ENCODE data around the gene SEMA3C. TPM values are rescaled to one million over a fixed set of nuclear protein-coding genes. Genes with fewer than 3 reads are reported as not detected.

SEMA3C gene
- total and polyA plus RNA-seq, 8 donors: 0.28 to 11.3 (median 1.0) TPM

DNA sequence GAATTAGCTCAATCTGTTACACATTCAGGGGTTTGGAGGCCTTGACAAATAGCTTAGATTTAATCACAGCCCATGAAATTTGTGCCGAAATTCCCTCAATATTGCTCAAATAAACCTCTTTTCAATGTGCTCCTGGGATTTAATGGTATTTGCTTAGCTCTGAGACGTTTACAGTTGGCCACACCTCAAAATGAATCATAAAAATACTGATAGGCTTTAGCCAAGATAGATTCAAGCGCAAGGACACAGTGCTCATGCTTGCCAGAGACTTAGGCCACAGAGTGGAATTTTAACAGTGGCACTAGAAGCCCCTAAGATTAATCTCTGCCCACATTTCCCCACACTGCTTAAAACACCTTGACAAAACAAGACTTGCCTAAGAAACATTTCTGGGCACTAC, 2.3 kb upstream of the SEMA3C start:
- Histone ChIP-seq H3K9me3 (no peaks in the 10 kb centered on the region), H3K36me3 (no peaks in the 10 kb centered on the region), H3K27ac (no peak overlapping the region), H3K4me3 (no peak overlapping the region), H3K27me3 (no peaks in the 10 kb centered on the region), H3K4me1 (no peaks in the 10 kb centered on the region)
- no peak for DNase-seq
- TF ChIP-seq, protein P1, sequence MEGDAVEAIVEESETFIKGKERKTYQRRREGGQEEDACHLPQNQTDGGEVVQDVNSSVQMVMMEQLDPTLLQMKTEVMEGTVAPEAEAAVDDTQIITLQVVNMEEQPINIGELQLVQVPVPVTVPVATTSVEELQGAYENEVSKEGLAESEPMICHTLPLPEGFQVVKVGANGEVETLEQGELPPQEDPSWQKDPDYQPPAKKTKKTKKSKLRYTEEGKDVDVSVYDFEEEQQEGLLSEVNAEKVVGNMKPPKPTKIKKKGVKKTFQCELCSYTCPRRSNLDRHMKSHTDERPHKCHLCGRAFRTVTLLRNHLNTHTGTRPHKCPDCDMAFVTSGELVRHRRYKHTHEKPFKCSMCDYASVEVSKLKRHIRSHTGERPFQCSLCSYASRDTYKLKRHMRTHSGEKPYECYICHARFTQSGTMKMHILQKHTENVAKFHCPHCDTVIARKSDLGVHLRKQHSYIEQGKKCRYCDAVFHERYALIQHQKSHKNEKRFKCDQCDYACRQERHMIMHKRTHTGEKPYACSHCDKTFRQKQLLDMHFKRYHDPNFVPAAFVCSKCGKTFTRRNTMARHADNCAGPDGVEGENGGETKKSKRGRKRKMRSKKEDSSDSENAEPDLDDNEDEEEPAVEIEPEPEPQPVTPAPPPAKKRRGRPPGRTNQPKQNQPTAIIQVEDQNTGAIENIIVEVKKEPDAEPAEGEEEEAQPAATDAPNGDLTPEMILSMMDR (IDR thresholded peaks at IDR 0.05): no peak
- FAIRE-seq: no peak
- intact Hi-C loops (cut with DNase I): no loop called here
- no peak for ATAC-seq
- 16 to 32% methylated on average over 3 of the region's 3 CpGs for WGBS, 2 donors

DNA sequence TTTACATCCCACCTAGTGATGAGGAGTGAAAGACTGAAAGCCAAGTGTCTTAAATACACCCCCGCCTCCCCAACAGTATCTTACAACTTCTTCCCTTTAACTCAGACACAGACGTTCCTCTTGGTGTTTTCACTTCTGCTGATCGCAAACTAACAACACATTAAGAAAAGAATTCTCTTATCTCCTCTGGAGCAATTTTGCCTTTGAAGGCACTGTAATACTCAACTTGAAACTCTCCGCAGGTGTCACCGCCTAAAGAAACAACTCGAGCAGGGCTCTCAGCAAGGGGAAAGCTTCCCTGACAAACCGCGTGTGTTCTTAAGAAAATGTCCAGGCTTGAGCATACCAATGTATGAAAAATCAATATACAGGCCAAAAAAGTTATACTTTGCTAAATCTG, 452 bp downstream of the SEMA3C start:
- Histone ChIP-seq H3K36me3 (no peaks in the 10 kb centered on the region), H3K9me3 (no peaks in the 10 kb centered on the region), H3K27me3 (no peaks in the 10 kb centered on the region), H3K4me3 (peak overlapping the region in 3 of 4 donors; percentile 11 to 40 (median 36)), H3K27ac (peak overlapping the region in 1 of 4 donors; percentile 24), H3K4me1 (no peaks in the 10 kb centered on the region)
- DNase-seq (no peak), ATAC-seq (peak in 3 of 4 donors; percentile 14 to 24 (median 19)), FAIRE-seq (no peak)
- TF ChIP-seq, protein P1 (IDR thresholded peaks at IDR 0.05): no peak
- 10 to 13% methylated on average over 8 of the region's 8 CpGs for WGBS, 2 donors
- intact Hi-C loops (cut with DNase I): no loop called here

DNA sequence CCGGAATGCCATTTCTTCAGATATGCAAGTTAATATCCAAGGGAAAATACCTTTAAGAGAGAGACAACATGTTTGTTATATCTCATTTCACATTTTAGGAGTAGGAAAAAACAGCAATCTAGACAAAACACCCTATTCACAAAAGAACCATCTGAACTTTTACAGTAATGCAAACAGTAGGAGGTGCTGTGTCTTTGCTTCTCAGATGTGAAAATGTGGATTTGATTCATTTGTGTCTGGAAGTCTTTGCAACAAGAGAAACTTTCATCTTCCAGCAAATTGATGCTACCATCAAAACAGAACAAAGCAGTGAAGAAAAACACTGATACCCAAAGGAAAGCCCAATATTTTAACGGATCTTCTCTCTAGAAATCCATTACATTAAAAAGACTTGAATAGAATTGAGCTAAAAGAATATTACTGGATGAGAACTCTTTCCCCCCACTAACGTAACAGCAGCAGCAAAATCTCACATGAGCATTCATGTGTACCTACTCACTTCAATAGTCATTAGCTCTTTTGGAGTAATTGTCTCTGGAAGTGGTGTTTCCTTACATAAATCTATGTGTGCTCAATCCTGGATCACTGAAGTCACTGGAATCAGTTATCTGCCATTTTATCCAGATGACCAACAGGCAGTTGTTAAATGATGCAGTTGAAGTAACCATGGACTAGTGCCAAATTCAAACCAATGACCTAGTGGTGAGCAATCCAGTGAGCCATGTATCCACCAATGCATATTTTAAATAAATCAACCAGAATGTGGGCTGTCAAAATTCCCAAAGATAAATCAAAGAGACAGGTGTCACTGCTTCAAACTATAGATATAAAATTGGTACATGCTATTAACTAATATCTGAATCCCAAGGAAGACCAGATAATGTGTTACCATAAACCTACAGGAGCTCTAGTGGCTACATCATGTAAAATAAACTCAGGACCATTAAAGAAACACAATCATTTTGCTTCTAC, 1.8 kb downstream of the SEMA3C start:
- Histone ChIP-seq H3K27ac (no peak overlapping the region), H3K27me3 (no peaks in the 10 kb centered on the region), H3K36me3 (no peaks in the 10 kb centered on the region), H3K9me3 (no peaks in the 10 kb centered on the region), H3K4me3 (no peak overlapping the region), H3K4me1 (no peaks in the 10 kb centered on the region)
- no peak for ATAC-seq
- intact Hi-C loops (cut with DNase I): no loop called here
- WGBS, 2 donors: 56 to 74% methylated on average over 3 of the region's 3 CpGs
- TF ChIP-seq, protein P1 (IDR thresholded peaks at IDR 0.05): no peak
- no peak for DNase-seq
- FAIRE-seq: peak; percentile 13

DNA sequence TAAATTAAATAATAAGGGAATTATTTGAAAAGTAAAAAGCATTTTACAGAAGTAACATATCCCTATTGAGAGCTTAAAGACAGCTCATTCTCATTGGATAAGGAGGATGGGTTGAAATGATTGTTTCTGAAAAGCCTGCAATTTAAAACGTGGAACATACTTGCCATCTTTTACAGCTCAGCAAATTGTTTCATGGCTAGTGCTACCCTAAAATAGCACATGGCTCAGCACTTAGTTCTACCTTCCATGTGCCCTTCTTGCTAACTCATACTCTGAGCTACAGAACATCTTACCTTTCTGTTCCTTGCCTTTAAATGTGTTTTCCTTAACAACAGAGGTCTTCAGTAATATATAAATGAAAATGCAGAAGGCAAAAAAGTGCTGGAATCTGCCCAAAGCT, 8.6 kb downstream of the SEMA3C start:
- no peak for FAIRE-seq
- DNase-seq: no peak
- TF ChIP-seq, protein P1 (IDR thresholded peaks at IDR 0.05): no peak
- no peak for ATAC-seq
- no peak overlapping the region for H3K27ac ChIP-seq
- 47 to 49% methylated on average over 1 of the region's 1 CpG for WGBS, 2 donors
- H3K9me3 ChIP-seq: no peaks in the 10 kb centered on the region
- H3K4me1 ChIP-seq: no peaks in the 10 kb centered on the region
- H3K36me3 ChIP-seq: no peaks in the 10 kb centered on the region
- intact Hi-C loops (cut with DNase I): no loop called here
- peaks cover 0 to 5% (median 0%) of the 10 kb centered on the region in 4 donors for H3K27me3 ChIP-seq
- H3K4me3 ChIP-seq: no peak overlapping the region

DNA sequence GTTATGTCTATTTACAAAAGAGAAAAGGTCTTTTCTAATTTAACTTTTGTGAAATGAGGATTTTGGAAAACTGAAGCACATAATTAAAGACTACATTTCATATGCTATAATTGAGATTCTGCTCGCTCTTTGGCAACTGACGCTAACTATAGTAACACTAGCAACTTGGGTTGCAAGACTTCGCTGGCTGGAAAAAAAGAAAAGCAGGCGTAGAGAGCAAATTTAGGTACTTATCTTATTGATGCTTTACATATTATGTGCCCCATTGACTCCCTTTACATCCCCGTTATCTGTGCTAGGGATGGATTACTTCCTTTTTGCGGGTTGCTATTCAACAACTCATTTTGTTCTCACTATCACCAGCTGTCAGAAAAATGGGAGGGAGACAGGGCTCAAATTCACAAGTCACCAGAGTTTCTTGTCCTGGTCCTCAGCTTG, 10.5 kb downstream of the SEMA3C start:
- 70 to 80% methylated on average over 6 of the region's 6 CpGs for WGBS, 2 donors
- Histone ChIP-seq H3K27ac (no peak overlapping the region), H3K4me1 (no peaks in the 10 kb centered on the region), H3K4me3 (no peak overlapping the region), H3K36me3 (no peaks in the 10 kb centered on the region), H3K27me3 (peaks cover 0 to 5% (median 0%) of the 10 kb centered on the region in 4 donors), H3K9me3 (no peaks in the 10 kb centered on the region)
- no peak for DNase-seq
- TF ChIP-seq, protein P1 (IDR thresholded peaks at IDR 0.05): no peak
- no peak for FAIRE-seq
- ATAC-seq: no peak
- intact Hi-C loops (cut with DNase I): no loop called here

Measured in pancreas (tissue), 10 donors.